NCI-H524 treated with DMSO at 0.1 percent for 48 hours (cell line): ENCODE results near the gene PRPF38A.

Experiments
- DNase-seq: peaks from one replicate; lab custom pipeline; 2025; lab: John Stamatoyannopoulos, UW

PRPF38A gene

GRCh38 chr1:52399629-52400028 lies 4.8 kb upstream of the PRPF38A start:
- DNase-seq = no peak

DNA sequence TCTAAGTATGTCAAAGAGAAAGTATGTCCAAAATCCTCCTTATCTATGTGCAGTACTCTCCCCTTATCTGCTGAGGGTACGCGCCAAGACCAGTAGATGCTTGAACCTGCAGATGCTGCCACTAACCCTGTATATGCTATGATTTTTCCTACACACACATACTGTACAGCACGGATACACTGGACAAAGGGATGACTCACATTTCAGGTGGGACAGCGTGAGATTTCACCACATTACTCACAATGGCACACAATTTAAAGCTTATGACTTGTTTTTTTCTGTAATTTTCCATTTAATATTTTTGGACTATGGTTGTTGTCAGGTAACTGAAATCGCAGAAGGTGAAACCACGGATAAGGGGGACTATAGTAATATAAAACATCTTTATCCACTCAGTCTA lies 4.3 kb upstream of the PRPF38A start:
- no peak for DNase-seq

DNA sequence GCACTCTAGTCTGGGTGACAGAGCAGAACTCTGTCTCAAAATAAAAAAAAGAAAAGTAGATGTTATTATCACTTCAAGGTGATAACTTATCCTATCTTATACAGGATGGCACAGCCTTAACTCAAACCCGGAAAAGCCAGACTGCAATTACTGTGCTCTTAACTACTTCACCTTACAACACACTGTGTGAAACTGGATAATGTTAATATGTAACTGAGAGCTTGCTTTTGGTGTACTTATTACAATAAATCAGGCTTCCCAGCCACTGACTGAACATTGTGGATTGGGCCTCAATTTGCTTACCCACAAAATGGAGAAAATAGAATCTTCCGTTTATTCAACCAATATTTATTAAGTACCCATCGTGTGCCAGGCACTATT lies 1.6 kb upstream of the PRPF38A start:
- no peak for DNase-seq

DNA sequence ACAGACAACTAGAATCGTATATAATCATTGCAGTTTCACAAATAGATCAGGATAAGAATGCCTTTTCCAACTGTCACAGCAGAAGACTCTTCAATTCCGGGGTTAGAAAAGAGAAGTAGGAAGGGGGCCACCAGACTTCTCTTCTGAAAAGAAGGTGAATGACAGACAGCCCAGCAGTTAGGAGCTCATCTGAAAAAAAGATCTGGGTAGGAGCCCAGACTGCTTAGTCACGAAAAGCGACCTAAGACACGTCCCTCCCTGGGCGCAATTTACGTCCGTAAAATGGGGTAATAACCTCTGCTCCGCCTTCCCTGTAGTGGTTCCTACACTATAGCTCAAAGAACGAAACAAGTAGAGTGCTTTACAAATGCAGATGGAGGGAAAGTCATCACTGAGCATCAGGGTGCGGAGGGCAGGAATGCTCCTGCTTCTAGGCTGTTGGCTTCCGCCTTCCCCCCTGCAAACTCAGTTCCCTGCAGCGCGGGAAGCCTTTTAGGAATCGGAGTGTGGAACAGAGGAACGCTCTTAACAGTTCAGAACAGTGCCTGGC lies 761 bp upstream of the PRPF38A start:
- no peak for DNase-seq

- DNase-seq = no peak
Observed at GRCh38 chr1:52404975-52405338, 555 bp downstream of the PRPF38A start.

GRCh38 chr1:52413410-52413989 lies 9.1 kb downstream of the PRPF38A start:
- no peak for DNase-seq

GRCh38 chr1:52414942-52415341 lies 10.5 kb downstream of the PRPF38A start:
- DNase-seq = no peak

DNA sequence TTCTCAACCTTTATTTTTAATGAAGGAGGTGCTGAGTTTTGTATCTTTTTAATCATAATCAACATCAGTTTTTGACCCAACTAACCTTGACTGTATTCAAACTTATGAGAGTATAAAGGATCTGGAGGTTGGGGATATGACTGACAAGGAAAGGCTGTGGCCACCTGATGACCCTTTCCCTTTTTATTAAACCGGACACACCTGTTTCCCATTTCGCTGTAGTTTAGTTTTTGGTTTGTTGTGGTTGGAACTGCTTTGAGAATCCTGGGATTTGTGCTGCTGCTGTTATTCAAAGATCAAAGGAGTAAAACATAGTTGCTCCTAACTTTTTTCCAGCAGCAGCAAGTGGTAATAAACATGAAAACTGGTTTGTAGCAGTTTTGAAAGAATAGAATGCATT lies 12.4 kb downstream of the PRPF38A start:
- DNase-seq = no peak

DNA sequence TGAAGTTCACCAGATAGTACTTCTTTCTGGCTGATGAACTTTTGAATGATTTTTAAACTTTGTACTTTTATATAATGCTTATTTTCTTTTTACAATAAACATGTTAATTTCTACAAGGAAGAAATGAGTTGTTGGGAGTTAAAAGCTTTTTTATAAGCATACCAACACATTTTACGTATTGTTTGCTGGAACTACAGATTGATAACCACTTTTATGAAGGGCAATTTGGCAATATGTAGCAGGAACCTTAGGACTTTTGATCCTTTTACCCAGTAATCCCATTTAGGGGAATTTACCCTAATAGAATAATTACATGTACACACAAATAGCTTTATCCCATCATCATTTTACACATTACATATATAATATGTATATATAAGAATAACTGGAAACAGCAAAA lies 16.3 kb downstream of the PRPF38A start:
- DNase-seq = no peak

- no peak for DNase-seq
Observed at GRCh38 chr1:52423055-52423454, 18.7 kb downstream of the PRPF38A start.

DNA sequence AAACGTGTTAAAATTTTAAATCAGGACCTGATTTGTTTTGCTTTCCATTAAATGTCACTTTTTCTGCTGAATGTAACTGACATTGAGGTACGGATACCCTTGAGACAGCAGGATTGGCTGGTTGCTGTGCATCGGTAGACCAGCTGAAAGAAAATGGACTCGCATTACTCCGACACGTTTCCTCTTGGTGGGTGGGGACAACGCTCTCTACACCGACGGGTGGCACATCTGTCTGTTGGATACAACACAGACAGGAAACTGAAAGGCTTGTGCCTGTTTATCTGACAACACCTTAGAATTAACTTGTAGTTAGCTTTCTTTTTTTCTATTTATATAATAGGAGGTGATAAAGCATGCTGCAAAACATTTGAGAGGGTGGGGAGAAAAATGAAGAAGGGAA lies 19.4 kb downstream of the PRPF38A start:
- DNase-seq = no peak

GRCh38 chr1:52424231-52424636 lies 19.8 kb downstream of the PRPF38A start:
- DNase-seq = no peak

DNA sequence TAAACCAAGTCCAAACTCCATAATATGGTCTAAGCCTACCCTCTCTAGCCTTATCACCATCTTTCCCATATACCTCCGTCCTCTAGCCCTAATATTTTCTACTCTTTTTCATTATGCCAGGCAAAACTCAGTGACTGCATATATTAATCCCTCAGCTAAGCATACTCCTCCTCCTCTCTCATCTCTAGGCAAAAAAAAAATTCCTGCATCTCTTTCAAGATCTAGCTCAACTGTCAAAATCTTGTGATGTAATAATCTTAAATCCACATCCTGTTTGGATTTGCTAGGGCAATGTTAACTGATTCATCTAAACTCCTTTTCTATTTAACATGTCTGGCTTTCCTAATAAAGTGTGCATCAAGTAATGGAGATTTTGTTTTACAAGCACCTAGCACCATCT lies 20.4 kb downstream of the PRPF38A start:
- DNase-seq = no peak

- no peak for DNase-seq
Observed at GRCh38 chr1:52426371-52426770, 22.0 kb downstream of the PRPF38A start.

DNA sequence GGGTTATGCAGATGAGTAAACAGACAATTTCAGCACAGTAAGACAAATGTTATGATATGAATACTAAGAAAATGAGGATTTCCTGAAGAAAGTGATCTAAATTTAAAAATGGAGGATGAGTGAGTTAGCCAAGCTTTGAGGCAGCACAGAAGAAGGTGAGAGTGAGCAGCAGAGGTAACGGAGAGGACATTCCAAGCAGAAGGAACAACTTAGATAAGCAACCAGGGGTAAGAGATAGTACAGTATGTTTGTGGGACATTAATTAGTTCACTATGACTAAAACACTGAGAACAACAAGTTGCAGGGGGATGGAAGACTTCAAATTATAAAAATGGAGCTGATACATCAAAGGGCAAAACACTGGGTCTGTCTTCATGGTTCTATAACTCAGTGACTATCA lies 22.8 kb downstream of the PRPF38A start:
- no peak for DNase-seq

GRCh38 chr1:52432807-52433206 lies 28.4 kb downstream of the PRPF38A start:
- DNase-seq = no peak

- DNase-seq = no peak
Observed at GRCh38 chr1:52435211-52435610, 30.8 kb downstream of the PRPF38A start.

DNA sequence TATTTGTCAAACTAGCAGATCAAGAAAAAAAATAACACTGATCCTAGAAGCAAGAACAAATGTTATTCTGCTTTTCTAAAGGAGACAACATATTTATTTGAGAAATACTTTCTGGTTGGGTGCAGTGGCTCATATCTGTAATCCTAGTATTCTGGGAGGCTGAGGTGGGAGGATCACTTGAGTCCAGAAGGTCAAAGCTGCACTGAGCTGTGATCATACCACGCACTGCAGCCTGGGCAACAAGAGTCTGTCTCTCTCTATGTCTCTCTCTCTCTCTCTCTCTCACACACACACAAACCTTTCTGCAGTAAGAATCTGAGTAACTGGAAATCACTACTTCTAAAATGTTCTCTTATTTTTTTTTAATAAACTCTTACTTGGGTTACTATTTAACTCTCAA lies 31.2 kb downstream of the PRPF38A start:
- DNase-seq = no peak

DNA sequence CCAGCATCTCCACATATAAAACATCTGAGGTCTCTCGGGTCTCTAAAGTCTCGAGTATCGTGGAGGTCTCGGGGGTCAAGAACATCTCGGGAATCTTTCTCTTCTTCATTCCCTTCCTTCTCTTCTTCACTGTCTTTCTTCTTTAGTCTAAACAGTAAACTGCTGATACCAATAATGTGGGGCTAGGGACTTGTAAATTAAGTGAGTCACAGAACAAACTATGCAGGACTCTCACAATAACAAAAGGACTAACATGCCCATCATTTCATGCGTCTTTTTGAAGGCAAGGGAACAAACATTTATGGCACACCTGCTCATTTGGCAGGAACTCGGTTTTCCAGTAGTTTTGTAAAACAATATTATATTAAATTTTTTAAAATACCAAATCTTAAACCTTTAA lies 32.4 kb downstream of the PRPF38A start:
- no peak for DNase-seq

DNA sequence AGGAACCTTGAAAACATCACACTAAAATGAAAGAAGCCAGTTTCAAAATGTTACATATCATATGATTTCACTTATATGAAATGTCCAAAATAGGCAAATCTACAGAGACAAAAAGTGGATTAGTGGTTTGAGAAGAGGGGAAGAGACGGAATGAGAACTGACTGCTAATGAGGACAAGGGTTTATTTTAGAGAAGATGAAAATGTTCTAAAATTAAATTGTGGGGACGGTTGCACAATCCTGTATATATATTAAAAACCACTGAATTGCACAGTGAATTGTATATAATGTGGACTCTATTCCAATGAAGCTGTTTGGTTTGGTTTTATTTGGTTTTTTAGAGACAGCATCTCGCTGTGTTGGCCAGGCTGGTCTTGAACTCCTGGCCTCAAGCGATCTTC lies 35.6 kb downstream of the PRPF38A start:
- no peak for DNase-seq

GRCh38 chr1:52444463-52444862 lies 40.1 kb downstream of the PRPF38A start:
- DNase-seq = no peak

DNA sequence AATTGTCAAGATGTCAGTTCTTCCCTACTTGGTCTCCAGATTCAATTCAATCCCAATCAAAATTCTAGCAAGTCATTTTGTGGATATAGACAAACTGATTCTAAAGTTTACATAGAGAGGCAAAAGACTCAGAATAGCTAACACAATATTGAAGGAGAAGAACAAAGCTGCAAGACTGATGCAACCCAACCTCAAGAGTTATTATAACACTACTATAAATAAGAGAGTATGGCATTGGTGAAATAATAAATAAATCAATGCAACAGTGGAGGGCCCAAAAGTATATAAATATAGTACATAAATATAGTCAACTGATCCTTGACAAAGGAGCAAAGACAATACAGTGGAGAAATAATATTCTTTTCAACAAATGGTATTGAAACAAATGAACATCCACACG lies 49.7 kb downstream of the PRPF38A start:
- no peak for DNase-seq

DNA sequence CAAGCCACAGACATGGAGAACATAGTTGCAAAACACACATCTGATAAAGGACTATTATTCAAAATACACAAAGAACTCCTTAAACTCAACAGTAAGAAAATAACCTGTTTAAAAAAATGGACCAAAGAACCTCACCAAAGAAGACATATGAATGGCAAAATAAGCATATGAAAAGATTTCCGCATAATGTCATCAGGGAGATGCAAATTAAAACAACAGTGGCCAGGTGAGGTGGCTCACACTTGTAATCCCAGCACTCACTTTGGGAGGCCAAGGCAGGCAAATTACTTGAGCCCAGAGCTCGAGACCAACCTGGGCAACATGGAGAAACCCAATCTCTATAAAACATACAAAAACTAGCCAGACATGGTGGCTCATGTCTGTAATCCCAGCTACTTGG lies 50.4 kb downstream of the PRPF38A start:
- no peak for DNase-seq

- no peak for DNase-seq
Observed at GRCh38 chr1:52455686-52456085, 51.3 kb downstream of the PRPF38A start.

DNA sequence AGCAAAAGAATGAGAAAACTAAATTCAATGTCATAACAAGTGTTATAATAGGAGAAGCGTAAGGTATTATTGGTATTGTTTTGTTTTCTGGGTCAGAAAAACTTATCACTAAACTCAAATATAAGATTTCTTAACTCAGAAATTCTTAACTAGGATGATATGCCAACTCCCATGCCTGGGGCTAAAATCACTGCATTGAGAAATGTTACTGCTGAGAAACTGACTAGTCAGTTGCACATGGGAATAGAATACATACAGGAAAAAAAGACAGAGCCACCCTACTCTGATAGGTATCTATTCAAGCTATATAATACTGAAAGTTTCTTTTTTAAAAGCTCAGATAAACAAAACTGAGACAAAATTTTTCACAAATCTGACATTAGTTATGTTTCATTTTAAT lies 56.3 kb downstream of the PRPF38A start:
- DNase-seq = no peak
